GM19463 (cell line): ENCODE data around the gene STUB1.

Source experiments
- ATAC-seq: cut with Tn5 transposase; IDR thresholded peaks from one replicate; pipeline ENCODE4 v1.9.1; 2021; ENCODE audit warnings: mild to moderate bottlenecking, moderate library complexity; ENCODE audit not compliant: unreplicated experiment

STUB1 gene

GRCh38 chr16:662597-662996 is 17.6 kb upstream of the STUB1 start:
- no peak for ATAC-seq

- no peak for ATAC-seq
Observed at GRCh38 chr16:666572-666971, 13.6 kb upstream of the STUB1 start.

- ATAC-seq, result no peak
Observed at GRCh38 chr16:667113-667779, 13.0 kb upstream of the STUB1 start.

DNA sequence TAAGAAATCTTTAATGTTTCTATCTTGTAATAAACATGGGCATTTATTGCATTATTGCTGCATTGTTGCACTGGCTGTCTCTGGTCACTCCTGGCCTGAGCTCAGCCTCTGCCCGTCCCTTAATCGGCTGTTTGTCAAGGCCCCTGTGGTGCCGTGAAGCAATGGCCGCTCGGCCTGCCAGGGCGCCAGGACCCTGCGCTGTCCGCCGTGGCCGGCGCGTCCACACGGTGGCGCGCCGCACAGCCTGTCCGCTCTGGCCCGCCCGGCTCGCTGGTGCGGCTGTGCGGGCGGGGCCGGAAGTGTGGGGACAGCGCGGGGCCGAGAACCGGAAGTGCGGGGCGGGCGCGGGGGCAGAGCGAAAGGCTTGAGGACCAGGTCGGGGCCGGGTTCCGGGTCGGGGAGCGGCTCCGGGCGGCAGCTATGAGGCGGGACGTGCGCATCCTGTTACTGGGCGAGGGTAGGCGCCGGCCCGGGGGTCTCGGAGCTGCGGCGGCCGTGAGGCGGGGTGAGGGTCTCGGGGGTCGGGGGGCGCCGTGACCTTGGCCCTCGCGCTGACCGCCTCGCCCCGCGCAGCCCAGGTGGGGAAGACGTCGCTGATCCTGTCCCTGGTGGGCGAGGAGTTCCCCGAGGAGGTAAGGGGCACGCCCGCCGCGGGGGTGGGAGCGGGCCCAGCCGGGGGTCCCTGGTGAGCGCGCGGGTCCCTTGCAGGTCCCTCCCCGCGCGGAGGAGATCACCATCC is 12.3 kb upstream of the STUB1 start, which contains the start of gene RHOT2:
Gene RHOT2 (plus strand): TSS at position 353 of the 739 bp plus-strand sequence. CDS start 68 bp downstream, at position 421.
- peak; percentile 92 for ATAC-seq

DNA sequence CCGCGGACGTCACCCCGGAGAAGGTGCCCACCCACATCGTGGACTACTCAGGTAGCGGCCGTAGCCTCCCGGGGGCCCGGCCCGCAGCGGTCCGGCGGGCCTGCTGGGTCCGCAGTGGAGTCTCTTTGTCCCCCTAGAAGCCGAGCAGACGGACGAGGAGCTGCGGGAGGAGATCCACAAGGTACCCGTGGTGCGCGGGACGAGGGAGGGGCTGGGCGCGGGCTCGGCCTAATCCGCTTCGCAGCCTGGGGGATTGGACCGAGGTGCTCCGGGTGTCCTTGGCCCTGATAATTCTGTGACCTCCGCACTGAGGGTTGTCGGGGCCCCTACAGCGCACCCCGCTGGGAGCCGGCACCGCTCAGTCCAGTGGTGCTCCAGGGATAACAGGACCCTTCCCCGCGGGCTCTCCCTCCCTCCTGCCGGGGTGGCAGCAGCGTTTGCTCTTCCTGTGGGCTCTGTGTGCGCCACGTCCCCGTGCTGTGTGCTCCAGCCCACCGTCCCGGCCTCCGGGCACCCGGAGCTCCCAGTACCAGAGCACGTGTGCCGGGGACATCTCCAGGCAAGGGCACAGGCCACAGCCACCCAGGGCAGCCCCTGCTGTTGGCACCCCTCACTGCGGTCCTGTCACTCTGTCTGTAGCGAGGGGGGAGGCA is 11.6 kb upstream of the STUB1 start:
- no peak for ATAC-seq

DNA sequence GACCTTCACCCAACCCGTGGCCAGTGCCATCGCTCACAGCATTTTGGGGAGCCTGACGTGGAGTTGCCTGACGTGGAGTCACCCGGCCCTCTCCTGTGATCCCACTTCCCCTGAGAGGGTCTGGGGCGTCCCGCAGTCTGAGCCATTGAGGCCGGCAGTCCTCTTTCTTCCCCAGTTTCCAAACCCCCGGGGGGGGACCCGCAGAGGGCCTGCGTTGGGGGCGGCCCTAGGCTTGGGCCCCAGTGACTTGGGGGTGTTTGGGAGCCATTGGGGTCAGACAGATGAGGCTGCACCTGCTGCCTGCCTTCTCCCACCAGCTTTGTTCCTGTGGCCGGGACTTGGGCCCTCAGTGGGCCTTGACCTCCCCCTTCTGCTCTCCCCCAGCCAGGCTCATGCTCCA is 10.5 kb upstream of the STUB1 start:
- no peak for ATAC-seq

GRCh38 chr16:670485-671352 is 9.5 kb upstream of the STUB1 start:
- ATAC-seq, result no peak

DNA sequence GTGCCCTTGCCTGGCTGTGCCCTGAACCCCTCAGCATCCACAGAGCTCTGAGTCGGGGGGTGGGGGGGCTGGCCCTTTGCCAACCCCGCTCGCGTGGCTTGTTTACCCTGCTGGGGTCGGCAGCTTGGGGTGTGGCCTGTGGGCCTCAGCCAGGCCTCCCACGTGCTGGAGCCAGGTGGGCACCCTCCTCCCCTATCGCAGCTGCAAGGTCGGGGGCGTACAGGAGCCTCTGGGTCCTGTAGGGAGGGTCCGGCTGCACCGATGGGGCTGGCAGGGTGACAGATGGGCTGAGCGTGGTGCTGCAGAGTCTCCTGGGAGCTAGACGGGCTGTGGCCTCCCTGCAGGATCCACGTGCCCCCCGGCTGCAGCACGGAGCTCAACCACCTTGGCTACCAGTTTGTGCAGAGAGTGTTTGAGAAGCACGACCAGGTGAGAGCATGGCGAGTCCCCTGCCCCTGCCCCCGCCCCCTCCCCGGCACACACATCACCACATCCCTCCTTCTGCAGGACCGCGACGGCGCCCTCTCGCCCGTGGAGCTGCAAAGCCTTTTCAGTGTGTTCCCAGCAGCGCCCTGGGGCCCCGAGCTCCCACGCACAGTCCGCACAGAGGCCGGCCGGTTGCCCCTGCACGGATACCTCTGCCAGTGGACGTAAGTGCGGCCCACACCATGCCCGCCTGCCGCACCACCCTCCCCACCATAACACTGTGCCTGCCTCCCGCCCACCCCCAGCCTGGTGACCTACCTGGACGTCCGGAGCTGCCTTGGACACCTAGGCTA is 8.7 kb upstream of the STUB1 start:
- ATAC-seq, result no peak

DNA sequence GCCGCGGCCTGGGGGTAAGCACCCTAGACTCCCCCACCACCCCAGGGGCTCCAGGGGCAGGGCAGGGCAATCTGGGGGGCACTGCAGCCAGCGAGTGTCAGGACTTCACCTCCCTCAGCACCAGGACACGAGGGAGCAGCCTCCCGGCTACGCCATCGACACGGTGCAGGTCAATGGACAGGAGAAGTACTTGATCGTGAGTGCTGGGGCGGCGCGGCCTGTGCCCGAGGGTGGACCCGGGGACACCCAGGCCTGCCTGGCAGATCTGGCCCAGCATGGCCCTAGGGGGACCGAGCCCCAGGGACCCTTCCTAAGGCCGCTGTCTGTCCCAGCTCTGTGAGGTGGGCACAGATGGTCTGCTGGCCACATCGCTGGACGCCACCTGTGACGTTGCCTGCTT is 7.8 kb upstream of the STUB1 start:
- no peak for ATAC-seq

- no peak for ATAC-seq
Observed at GRCh38 chr16:672851-673250, 7.4 kb upstream of the STUB1 start.

DNA sequence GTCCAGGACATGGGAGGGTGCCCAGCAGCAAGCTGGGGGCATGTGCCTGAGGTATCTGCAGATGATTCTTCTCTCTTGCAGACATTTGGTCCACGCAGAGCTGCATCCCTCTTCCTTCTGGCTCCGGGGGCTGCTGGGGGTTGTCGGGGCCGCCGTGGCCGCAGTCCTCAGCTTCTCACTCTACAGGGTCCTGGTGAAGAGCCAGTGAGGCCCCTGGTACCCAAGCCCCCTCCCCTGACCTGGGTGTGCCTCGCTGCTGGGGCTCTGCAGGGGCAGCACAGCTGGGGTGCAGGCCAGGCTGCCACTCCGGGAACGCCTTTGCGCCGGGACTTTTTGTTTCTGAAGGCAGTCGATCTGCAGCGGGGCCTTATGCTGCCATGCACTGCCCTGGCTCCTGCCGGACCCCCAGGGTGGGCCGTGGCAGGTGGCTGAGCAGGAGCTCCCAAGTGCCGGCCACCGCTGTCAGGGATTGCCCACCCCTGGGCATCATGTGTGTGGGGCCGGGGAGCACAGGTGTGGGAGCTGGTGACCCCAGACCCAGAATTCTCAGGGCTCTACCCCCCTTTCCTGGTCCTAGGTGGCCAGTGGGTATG is 6.7 kb upstream of the STUB1 start:
- no peak for ATAC-seq

DNA sequence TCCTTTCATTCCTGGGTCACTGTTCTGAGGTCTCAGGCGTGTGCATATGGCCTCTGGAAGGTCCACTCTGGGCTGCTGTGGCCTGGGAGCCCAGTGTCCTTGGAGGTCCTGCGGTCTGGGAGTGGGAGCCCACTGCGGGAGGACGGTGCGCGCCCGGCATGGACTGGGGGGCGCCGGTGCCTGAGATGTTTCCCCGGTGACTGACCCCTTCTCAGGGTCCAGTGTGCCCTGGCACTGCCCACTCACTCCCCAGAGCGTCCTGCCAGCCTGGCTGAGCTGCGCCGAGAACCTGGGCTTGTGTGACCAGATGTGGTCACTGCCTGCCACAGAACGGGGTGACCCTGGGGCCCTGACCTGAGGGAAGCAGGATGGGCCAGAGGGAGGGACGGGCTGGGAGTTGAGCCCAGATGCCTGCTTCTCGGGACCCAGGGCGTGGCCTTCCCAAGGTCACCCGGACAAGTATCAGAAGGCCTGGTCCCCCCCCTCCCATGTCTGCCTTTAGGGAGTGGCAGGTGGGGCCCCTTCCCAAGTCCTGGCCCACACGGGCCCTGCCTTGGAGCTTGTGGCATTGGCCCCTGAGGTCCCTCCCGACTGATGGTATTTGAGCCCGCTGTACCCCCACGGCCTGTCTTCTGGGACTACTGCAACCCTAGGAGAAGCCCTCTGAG is 5.9 kb upstream of the STUB1 start:
- ATAC-seq, result no peak

GRCh38 chr16:674968-675883 is 5.0 kb upstream of the STUB1 start, which contains the start of gene RHBDL1:
TSS of gene RHBDL1 (plus strand) at chr16:675671. CDS start at chr16:675791, 120 bp downstream.
- no peak for ATAC-seq

GRCh38 chr16:675884-676564 is 4.2 kb upstream of the STUB1 start:
- no peak for ATAC-seq

DNA sequence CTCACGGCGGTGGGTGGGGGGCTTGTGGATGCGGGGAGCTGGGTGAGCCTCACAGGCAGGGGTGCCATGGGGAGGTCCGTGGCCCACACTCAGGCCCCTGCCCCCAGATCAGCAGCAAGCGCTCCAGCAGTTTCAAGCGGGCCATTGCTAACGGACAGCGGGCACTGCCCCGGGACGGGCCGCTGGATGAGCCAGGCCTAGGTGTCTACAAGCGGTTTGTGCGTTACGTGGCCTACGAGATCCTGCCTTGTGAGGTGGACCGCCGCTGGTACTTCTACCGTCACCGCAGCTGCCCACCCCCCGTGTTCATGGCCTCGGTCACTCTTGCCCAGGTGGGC is 3.7 kb upstream of the STUB1 start:
- ATAC-seq, result no peak

DNA sequence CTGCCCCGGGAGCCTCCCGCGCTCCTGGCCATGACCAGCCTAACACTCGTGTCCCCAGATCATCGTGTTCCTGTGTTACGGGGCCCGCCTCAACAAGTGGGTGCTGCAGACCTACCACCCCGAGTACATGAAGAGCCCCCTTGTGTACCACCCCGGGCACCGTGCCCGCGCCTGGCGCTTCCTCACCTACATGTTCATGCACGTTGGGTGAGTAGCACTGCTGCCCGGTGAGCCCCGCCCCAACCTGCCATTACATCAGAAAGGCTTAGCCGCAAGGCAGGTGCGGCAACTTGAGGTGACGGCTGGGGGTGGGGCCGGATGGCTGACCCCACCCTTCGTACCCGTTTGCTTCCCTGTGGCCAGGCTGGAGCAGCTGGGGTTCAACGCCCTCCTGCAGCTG is 3.3 kb upstream of the STUB1 start:
- ATAC-seq, result no peak

- no peak for ATAC-seq
Observed at GRCh38 chr16:677316-678190, 2.7 kb upstream of the STUB1 start.
